ENCODE measurements around the gene KCNH2. TPM values are rescaled to one million over a fixed set of nuclear protein-coding genes. Genes with fewer than 3 reads are reported as not detected.

Gene KCNH2
- total and polyA plus RNA-seq, 2 donors (not counting 1 experiment from before 2014, with no cell fraction given), result 0.86 to 2.7 TPM

DNA sequence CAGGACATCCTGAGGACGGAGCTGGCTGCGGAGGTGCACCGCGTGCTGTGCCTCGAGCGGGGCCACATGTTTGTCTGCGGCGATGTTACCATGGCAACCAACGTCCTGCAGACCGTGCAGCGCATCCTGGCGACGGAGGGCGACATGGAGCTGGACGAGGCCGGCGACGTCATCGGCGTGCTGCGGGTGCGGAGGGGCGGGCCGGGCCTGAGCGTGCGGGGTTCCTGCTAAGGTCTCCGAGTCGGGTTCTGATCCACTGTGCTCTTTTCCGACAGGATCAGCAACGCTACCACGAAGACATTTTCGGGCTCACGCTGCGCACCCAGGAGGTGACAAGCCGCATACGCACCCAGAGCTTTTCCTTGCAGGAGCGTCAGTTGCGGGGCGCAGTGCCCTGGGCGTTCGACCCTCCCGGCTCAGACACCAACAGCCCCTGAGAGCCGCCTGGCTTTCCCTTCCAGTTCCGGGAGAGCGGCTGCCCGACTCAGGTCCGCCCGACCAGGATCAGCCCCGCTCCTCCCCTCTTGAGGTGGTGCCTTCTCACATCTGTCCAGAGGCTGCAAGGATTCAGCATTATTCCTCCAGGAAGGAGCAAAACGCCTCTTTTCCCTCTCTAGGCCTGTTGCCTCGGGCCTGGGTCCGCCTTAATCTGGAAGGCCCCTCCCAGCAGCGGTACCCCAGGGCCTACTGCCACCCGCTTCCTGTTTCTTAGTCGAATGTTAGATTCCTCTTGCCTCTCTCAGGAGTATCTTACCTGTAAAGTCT lies 35.8 kb upstream of the KCNH2 start:
- DNase-seq (peak; percentile 95), ATAC-seq (ENCODE audit: low read depth) (peak; percentile 68)
- H3K4me1 ChIP-seq (ENCODE audit: control insufficient read depth in 2 of 2, insufficient read depth in 2 of 2, low read length in 2 of 2), result peaks cover 26 to 49% of the 10 kb centered on the region in 2 donors
- Mint-ChIP-seq H3K27me3 (peaks cover 8% of the 10 kb centered on the region), H3K9me3 (ENCODE audit: insufficient read depth) (no peaks in the 10 kb centered on the region), H3K4me1 (peaks cover 44% of the 10 kb centered on the region), H3K4me3 (peak overlapping the region; percentile 97), H3K27ac (peak overlapping the region; percentile 97)
- intact Hi-C loops (cut with micrococcal nuclease), result loop anchor here (1.0 to 5.0 kb wide), 6 partner anchors 14 to 213 kb away; partner anchors contain the start of genes ABCB8, ABCF2, AGAP3 and CDK5
- H3K27ac ChIP-seq (ENCODE audit: low read length in 2 of 2), result peak overlapping the region; percentile 85 to 89
- POLR2A ChIA-PET, result interaction anchor here (0.6 to 1.3 kb wide), 5 partner anchors 14 to 863 kb away, joined by 3 to 12 read pairs (median 5); partner anchors contain the start of genes ABCB8 and PRKAG2
- peak overlapping the region; percentile 51 for H2AFZ ChIP-seq (ENCODE audit: insufficient read depth, low read depth, low read length, poor library complexity, severe bottlenecking)
- H3K79me2 ChIP-seq (ENCODE audit: control insufficient read depth, insufficient read depth, low read length), result no peaks in the 10 kb centered on the region
- CTCF ChIA-PET, result interaction anchor here (0.9 to 1.4 kb wide), 4 partner anchors 9 to 39 kb away, joined by 3 to 5 read pairs (median 4); no protein-coding TSS in a partner anchor
- peaks cover 0 to 16% (median under 1%) of the 10 kb centered on the region in 4 experiments for H3K27me3 ChIP-seq (replicated peaks in 1 of 4; ENCODE audit: control extremely low read depth in 1 of 4, control insufficient read depth in 3 of 4, insufficient read depth in 4 of 4, low read length in 3 of 4)
- H3K4me2 ChIP-seq (replicated peaks; ENCODE audit: low read depth, low read length, poor library complexity, severe bottlenecking), result peak overlapping the region; percentile 96
- peak overlapping the region; percentile 17 to 75 (median 66) for H3K4me3 ChIP-seq (ENCODE audit: control extremely low read depth in 1 of 5, extremely low read depth in 1 of 5, insufficient read depth in 1 of 5, low read depth in 2 of 5, low read length in 4 of 5)
- H3K9me3 ChIP-seq (ENCODE audit: control extremely low read depth in 1 of 3, control insufficient read depth in 2 of 3, insufficient read depth in 1 of 3, low read length in 2 of 3), result peaks cover 0 to 25% (median 0%) of the 10 kb centered on the region in 3 donors
- no peaks in the 10 kb centered on the region for H3K36me3 ChIP-seq (replicated peaks in 1 of 2; ENCODE audit: control extremely low read depth in 1 of 2, control insufficient read depth in 1 of 2, extremely low read depth in 1 of 2, insufficient read depth in 2 of 2, low read length in 1 of 2)
- H4K20me1 ChIP-seq (ENCODE audit: control insufficient read depth, insufficient read depth, low read length, poor library complexity, severe bottlenecking), result no peaks in the 10 kb centered on the region
- 8% methylated on average over 52 of the region's 55 CpGs for WGBS (ENCODE audit: insufficient coverage)
- H3K9ac ChIP-seq (ENCODE audit: low read length), result peak overlapping the region; percentile 79
- no peak for TF ChIP-seq EZH2 (IDR thresholded peaks at IDR 0.05; ENCODE audit: borderline replicate concordance, insufficient read depth, low read depth, low read length, poor library complexity, severe bottlenecking)
- no peak for TF ChIP-seq CTCF (IDR thresholded peaks at IDR 0.05)
